GM19455 (cell line): ENCODE results near the gene CLCN1.

Experiments
- ATAC-seq: cut with Tn5 transposase; IDR thresholded peaks from one replicate; pipeline ENCODE4 v1.9.1; 2021; ENCODE audit not compliant: unreplicated experiment

Gene CLCN1

DNA sequence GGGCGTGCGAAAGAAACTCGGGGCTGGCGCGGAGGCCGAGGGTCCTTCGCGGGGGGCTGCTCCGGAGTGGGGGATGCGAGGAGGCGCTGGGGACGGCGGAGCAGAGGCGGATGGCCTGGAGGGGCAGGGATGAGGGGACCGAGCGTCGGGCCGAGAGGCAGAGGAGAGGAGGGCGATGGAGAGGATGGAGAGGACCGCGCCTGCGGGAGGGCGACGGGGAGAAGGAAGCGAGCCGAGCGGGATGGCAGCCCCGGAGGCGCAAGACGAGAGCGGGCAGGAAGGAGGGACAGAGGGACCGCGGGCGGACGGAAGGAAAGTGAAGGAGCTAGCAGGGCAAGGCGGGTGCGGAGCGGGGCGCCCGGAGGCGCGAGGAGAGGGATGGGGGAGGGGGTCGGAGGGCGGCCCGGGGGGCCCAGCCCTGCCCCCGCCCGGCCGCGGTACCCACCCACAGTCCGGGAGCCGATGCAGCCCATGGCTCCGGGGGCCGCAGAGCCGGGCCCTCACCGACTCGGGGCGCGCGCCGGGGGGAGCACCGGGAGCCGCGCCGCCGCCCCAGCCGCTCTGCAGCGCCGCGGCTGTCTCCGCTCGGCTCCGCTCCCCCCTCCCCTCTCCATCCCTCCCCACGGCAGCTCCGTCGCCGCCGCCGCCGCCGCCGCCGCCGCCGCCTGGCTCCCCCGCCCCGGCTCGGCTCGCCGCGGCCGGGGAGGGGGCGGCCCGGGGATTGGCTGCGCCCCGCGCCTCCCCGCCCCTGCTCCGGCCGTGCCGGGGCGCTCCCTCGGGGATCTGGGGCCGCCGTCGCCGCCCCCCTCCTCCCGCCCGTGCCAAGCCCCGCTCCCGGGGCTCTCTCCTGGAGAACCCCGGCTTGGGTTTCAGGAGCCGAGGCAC, 46.5 kb downstream of the CLCN1 start, which contains the start of gene FAM131B:
Gene FAM131B, minus strand, starts transcription at position 583 of the 885 bp plus-strand sequence. Its CDS starts 110 bp downstream, at position 473.
- no peak for ATAC-seq

DNA sequence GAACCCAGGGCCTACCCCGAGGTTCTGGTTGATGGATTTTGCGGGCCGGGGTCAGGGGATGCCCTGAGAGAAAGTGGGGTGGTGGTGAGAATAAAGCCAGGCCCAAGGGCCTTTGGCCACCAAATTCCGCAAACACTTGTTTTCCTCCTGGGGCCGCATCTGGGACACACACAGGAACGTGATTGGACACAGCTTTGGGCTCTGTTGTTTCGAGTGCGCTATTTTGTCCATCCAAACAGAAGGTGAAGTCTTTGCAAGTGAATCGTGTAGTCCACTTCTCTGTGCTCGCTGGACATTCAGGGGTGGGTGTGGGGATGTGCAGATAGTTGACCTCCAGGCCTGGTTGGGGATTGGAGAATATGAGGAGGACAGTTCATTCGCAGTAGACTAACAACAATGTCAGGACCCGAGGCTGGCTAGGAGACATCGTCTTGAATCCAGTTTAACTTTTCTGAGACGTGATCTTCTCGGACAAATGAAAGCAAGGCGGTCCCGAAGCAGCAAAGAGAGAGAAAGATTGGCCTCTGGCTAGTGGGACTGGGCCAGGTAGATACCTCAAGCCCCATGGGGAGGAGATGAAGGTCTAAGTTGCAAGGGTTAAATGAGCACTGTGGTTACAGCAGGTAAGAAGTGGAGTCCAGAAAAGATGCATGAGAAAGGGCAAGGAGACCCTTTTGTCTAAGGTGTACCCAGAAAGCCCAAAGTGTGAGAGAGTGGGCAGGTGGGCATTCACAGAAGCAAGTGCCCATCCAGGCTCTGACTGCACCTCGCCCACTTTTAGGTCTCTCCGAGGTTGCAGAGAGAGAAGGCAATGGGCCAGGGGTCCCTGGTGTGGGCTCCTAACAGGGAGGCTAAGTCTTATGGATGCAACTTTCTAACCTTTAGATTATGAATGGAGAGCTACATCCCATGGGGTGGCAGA, 47.4 kb downstream of the CLCN1 start:
- ATAC-seq = no peak

DNA sequence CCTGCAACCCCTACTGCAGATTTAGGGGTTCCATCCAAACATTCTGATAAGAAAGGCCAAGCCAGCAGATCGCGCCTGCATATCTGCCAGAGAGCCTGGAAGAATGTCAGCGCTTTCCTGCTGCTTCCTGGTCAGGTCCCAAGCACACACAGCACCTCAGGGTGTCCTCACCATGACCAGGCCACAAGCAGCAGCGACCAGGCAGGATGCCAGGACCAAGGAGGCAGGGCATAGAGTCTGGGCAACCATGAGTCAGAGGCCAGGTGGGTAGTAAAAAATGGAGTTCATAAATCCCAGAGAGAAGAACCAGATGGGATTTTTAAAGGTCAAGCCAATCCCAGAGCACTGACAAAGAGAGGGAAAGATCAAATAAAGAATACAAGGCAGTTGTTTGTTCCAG, 52.1 kb downstream of the CLCN1 start:
- no peak for ATAC-seq

DNA sequence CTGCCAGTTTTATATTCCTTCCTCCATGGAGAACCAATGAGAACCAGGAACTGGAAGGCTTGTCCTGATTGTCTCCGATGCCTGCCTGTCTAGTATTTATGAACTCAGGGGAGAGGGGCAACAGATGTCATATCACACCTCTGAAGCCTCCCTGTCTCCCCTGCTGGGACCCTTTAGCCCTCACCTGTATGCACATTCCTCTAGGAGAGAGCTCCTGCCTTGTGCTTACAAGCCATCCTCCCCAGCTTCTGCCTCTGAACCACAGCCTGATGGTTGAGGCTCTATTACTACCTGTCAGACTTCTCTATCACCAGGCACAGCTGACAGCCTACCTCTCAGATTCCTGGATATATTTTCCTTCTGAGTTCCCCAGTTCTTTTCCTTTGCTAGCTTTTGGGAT, 52.5 kb downstream of the CLCN1 start:
- no peak for ATAC-seq

DNA sequence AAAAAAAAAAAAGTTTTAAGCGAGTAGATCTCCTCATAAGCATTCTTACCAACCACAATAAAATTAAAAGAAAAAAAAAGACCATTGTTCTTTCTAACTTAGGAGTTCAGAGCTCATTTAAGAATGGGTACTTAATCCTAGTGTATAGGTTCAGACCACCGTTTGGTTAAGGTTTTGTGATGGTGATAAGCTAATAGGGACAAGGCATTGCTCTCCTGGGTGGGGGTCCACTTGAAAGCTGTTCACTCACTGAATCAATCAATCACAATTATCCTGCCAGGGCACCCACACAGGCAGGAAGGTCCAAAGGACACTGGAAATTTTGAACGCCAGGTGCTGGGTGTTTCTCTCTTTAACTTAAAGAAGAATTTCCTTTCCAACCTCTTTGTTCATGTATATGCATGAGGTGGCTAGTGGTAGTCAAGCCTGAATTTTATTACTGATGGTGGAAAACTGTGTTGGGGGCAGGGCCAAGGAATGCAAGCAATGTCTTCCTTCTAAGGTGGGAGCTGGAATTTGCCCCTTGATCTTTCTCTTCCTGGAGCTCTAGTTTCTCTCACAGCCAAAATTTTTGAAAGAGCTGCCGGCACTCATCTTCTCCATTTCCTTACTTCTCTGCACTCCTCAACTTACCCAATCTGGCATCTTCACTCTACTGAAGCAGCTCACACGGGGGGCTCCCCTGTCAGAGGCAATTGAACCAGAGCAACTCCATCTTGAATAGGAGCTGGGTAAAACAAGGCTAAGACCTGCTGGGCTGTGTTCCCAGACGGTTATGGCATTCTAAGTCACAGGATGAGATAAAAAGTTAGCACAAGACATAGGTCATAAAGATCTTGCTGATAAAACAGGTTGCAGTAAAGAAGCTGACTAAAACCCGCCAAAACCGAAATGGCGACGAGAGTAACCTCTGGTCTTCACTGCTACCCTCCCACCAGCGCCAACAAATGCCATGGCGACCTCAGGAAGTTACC, 54.1 kb downstream of the CLCN1 start:
- no peak for ATAC-seq

DNA sequence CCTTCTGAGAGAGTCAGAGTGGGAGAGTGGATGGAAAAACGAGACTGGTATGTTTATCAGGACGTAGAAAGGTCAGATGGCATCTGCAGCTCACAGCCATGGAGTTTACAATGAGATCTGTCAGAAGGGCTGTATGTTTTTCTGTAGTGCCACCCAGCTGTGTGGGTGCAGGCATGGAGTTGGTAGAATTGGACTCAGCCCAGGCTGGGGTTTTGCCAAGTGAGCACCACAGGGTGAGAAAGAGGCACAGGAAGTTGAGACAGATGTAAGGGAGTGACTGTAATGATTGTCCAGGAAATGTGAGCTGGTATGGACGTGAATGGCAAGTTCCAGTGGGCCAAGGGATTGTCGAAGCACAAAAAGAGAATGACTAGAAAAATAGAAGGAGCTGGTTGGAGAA, 56.2 kb downstream of the CLCN1 start:
- no peak for ATAC-seq

DNA sequence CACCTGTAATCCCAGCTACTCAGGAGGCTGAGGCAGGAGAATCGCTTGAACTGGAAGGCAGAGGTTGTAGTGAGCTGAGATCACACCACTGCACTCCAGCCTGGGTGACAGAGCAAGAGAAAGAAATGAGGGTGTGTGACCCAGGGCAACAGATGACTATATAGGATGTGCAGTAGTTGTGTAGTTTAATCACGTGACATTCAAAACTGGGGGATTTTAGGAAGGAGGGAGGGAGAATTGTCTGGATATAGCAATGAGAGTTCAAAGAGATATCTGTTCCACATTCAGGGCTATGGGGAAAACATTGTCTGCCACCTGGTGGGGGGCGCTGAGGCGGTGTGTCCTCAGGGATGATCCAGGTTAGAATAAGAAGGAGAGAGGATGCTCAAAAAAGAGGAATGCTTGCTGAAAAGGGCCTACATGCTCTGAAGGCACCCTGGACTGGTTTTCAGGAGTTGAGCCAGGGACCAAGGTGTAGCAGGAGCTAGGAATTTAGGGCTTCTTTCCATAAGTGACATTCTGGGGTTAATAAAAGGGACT, 57.4 kb downstream of the CLCN1 start:
- no peak for ATAC-seq

DNA sequence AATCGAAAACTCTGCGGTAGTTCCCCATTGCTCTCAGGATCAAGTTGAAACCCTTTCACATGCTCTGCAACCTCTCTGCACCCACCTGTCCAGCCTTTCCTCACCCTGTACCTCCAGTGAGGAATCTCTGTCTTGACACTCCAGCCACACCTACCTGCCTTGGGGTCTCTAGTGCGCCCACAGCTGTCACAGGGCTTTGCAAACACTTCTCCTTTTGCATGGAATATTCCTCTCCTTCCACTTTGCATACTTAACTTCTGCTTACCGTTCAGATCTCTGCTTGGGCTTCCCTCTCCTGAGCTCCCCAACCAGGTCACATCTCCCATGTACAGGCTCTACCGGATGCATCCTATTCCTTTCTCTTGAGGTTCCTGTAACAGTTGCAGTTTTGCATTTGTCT, 58.6 kb downstream of the CLCN1 start:
- ATAC-seq = no peak

DNA sequence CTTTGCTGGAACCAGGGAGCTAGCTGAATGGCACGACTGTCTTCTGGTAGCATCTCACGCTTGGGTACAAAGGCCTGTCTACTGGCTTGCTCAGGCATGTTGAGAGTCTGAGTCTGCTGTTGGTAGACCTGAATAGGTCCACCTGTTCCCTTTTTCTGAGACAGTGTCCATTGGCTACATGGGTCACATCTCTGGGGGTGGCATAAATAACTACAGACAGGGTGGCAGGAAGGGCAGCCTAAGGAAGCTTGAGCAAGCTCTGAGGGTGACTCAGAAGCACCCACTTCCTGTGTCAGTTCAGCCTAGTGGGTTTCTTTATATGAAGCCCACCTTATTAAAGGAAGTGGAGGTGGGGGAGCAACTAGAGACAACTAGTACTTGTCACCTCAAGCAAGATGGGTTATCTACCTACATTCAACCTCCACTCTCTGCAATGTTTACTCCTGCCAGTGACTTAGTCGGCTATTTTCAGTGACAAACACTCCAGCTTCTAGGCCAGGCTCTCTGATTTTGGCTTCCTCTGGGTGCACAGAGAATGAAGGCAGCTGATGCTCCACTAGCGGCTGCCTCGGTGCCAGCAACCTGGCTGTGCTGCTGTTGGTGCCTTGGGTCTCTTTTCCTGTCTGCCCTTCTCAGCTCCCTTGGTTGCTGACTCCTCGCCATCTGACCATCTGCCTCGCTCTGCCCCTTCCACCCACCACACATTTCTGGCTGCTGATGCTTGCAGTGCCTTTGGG, 59.6 kb downstream of the CLCN1 start:
- ATAC-seq = no peak

DNA sequence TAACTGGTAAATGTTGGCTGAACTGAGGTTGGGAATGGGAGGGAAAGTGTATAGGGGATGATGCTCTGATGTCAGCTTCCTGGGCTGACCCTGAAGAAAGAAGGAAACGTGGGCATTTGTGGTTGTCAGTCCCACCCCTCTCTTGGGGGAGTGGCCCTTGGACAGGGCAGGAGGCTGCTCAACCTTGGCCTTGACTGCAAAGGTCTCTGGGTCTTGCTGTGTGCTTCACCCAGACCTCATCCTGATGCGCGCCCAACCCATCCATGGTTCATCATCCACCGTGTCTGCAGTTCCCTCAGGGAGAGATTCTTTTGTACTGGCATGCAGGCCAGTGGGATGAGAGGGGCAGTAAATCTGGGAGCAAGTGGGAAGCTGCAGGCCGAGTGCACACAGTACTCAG, 60.5 kb downstream of the CLCN1 start:
- no peak for ATAC-seq

DNA sequence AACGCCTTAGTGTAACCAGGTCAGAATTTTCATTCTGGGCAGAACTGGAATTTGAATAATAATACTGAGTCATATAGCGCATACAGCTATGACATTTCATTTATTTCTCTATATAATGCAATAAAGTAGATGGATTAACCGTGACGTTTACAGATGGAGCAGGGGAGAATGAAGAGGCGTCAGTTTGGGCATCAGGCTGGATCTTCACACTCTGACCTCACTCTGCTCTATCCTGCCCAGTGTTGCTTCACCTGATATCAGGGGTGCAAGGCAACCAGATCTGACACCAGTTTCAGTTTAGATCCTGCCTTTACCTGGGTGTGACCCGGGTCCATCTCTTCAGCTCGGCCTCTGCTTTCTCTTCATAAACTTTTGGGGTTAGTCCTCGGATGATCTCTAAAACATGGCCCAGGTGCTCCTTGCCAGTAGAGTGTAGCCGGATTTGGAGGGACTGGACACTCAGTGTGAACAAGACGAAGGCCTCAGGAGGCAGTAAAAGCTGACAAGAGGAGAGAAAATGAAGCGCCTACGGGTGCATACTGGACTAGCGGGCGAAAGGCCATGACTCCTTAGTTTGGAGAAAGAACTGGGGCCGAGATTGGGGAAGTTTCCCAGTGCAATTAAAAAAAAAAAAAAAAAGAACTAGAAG, 63.8 kb downstream of the CLCN1 start:
- ATAC-seq = no peak

DNA sequence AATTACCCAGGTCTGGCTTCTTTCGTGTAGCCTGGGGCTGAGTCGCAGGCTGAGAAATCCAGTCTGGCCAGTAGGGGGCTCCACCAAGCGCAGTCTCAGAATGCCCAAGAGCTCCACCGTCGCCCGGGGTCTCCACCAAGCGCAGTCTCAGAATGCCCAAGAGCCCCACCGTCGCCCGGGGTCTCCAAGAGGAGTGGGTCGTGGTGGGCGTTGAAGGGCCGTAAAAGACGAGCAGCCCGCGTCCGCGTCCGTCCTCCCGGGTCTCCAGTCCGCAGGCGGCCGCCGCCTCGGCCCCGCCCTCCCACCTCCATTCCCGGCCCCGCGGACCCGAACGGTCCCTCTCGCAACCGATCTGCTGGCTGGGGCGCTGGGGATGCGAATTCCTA, 64.3 kb downstream of the CLCN1 start:
- peak; percentile 54 for ATAC-seq

DNA sequence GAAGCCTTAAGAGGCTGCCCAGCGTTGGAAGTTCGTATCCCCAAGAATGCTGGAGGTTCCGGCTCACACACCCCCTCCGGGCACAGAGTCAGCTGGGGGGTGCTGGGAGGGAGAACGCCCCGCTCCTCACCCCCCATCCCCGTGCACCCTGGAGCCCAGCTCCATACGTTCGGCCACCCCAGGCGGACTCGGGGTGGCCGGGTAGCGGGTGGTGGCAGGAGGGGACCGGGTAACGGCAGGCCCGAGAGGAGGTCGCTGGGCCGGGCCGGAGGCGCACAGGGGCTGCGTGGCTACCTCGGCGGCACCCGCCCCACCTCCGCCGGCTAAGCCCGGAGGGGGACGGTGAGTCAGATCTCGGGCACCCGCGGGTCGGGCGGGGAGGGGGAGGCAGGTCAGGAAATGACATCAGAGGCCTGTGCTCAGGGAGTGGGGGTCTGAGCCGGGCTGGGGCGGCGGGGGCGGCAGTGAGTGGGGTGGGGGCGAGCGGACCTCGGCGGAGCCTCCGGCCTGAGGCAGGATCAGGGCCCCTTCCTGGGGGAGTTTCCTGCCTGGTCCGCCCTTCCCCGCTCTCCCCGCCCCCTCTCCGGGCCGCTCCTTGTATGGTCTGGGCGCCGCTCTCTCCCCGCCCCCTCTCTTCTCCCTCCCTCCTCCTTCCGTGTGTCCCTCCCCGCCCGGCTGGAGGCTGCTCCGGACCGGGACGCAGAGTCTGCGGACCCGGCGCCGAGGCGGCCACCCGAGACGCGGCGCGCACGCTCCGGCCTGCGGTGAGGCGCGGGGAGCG, 64.9 kb downstream of the CLCN1 start, which contains the start of gene ZYX:
Gene ZYX, plus strand, starts transcription at position 700 of the 781 bp plus-strand sequence. CDS start 227 bp downstream, outside the sequence.
- peak; percentile 81 for ATAC-seq

DNA sequence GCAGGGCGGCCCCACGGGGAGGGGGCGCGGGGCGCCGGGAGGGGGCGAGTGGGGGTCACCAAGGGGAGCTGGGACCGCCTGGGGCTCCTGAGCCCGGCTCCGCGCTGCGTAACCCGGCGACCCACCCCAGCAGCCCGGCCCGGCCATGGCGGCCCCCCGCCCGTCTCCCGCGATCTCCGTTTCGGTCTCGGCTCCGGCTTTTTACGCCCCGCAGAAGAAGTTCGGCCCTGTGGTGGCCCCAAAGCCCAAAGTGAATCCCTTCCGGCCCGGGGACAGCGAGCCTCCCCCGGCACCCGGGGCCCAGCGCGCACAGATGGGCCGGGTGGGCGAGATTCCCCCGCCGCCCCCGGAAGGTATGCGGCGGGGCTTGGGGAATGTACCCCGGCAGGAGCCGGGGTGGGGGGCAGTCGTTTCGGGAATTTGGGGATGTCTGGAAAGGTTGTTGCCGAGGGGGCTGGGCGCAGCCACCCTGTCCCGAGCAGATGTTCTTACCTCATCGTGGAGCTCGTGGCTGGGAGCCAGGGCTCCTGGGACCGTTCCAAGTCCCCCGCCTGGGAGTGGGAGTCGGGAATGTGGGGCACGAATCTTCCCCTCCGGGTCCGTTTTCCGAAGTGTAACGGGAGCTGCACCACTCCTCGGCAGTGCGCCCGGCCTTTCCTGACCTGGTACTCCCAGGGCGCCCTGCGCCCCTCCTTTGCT, 65.7 kb downstream of the CLCN1 start:
- ATAC-seq = peak; percentile 20

DNA sequence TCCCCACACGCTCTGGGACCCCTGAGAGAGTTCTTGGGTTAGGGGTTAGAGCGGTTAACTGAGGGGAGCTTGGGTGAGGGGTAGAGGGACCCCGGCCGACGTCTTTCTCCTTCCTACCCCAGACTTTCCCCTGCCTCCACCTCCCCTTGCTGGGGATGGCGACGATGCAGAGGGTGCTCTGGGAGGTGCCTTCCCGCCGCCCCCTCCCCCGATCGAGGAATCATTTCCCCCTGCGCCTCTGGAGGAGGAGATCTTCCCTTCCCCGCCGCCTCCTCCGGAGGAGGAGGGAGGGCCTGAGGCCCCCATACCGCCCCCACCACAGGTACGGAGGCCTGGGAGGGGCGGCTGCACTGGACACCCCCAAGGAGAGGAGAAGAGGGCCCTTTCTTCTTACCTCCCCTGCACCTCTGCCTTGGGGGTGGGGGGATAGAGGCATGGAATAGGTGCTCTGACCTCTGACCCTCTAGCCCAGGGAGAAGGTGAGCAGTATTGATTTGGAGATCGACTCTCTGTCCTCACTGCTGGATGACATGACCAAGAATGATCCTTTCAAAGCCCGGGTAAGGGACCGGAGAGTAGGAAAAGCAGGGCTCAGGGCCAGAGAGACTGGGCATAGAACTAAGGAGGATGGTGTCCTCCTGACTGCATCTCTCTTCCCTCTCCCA, 66.3 kb downstream of the CLCN1 start:
- no peak for ATAC-seq

DNA sequence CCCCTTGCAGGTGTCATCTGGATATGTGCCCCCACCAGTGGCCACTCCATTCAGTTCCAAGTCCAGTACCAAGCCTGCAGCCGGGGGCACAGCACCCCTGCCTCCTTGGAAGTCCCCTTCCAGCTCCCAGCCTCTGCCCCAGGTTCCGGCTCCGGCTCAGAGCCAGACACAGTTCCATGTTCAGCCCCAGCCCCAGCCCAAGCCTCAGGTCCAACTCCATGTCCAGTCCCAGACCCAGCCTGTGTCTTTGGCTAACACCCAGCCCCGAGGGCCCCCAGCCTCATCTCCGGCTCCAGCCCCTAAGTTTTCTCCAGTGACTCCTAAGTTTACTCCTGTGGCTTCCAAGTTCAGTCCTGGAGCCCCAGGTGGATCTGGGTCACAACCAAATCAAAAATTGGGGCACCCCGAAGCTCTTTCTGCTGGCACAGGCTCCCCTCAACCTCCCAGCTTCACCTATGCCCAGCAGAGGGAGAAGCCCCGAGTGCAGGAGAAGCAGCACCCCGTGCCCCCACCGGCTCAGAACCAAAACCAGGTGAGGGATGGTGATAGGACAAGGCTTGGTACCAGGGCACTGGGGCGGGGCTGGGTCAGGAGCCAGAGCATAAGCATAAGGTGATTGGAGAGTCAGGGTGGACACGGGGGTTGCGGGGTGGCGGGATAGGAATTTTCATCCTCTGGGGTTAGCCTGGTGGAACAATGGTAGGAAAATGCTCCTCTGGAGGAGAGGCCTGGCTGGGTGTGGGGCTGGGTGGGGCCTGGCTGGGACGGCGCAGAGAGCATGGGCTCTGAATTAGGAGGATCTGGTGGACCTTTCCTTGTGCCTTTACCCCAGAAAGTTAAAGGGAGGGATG, 67.1 kb downstream of the CLCN1 start:
- ATAC-seq = no peak
